Raji (cell line): ENCODE measurements around the gene NUAK1.

ENCODE experiments used
- POLR2A ChIP-seq: IDR thresholded peaks from 2 replicates; pipeline ENCODE4 v1.6.1; 2011; ENCODE audit warnings: low read depth, low read length, control low read depth; ENCODE audit not compliant: insufficient read depth

Gene NUAK1

DNA sequence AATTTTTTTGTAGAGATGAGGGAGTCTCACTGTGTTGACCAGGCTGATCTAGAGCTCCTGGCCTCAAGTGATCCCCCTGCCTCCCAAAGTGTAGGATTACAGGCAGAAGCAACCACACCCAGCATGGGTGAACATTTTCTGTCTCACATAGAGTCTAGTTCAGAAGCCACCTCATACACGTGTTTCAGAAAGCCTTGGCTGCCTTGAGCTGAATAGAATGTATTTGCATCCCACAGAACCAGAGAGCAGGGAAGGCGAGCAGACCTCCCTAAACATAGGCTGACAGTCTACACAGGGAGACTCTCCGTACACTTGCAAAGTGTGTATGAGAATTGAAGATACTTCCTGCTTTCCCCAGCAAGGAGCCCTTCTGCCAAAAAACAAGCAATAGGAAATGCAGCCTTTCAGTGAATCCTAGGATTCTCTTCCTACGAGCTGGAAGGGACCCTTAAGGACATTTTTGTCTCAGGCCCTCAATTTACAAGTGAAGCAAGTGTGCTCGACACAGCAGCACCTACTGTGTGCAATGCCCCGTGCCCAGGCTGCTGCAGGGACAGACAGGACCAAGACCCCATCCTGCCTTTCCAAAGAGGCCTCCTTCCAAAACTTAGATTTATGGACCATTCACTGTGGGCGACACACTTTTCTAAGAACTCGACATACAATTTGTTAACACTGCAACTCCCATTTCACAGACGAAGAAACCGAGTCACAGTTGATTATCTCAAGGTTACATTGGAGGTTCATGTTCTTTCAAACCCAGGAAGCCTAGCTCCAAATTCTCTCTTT, 11.2 kb downstream of the NUAK1 start:
- TF ChIP-seq POLR2A: no peak

DNA sequence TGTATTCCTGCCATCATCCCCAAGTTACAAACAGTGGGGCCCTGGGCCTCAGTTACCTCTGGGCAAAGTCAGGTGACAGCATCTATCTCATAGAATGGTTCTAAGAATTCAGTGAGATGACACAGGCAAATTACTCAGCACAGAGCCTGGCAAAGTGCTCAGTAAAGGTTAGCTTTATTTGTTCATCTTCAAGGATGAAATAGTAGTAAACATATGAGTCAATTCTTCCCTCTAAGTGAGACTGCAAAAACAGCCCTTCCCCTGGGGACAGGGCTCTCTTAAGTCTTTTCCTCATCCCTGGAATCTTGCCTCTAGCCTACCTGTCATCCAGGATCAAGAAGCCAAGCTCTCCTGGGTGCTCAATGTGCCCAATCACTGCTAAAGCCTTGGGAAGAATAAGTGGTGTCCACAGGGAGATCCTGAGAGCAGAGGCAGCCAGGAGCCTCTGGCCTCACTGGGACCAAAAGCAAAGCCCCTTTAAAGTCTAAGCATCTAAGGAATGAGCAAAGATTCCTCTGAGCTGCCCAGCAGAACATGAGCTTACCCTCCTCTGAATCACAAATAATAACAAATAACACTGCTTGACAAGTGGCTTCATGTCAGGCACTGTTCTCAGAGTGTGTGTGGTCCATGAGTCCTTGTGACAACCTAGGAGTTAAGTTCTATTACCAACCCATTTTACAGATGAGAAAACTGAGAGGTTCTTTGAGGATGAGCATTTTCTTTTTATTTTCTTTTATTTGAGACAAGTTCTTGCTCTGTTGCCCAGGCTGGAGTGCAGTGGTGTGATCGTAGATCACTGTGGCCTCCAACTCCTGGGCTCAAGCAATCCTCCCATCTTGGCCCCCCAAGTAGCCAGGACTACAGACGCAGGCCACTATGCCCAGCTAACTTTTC, 12.1 kb downstream of the NUAK1 start:
- TF ChIP-seq POLR2A: no peak

DNA sequence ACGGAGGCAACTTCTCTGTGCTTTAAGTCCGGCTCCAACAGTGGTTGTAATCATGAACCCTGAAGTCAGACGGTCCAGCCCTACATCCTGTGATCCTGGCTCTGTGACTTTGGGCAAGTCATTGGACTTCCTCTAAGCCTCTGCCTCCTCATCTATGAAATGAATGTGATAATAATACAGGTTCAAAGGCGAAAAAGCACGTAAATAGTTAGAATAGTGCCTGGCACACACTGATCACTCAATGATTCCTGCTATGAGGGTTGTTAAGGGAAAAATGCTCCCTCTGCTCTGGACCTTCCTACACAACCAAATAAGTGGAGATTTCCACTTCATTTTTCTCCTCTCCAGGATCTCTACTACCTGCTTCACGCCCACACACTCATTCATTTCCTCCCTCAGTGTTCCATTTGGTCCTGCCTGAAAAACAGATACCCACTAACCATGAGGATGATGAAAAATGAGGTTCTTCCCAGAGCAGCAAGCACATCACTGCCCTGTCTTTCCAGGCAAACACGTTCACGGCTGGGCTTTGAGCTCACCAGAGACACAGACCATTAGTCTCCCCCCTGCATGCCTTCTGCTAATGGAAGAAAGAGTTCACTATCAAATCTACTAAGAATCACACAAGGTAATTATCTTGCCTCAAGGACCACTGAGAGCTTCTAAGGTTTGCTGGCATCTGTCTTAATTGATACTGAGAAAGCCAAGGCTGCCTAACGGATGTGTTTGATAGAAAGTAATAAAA, 13.2 kb downstream of the NUAK1 start:
- no peak for TF ChIP-seq POLR2A

GRCh38 chr12:106123551-106124081, 15.1 kb downstream of the NUAK1 start:
- TF ChIP-seq POLR2A: no peak

DNA sequence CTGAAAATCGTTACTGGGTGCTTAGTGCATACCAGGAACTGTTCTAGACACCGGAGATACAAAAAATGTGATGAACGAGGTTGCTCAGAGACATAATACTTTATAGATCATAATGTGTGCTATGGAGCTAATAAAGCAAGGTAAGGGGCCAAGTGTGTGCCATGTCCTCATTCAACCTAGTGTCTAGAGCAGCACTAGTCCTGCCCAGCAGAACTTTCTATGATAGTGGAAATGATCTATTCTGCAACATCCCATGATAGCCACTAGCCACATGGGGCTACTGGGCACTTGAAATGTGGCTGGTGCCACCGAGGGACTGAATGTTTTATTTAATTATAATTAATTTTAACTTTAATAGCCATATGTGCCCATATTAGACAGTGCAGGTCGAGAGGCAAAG, 15.6 kb downstream of the NUAK1 start:
- no peak for TF ChIP-seq POLR2A

GRCh38 chr12:106122004-106122403, 16.8 kb downstream of the NUAK1 start:
- TF ChIP-seq POLR2A: no peak

GRCh38 chr12:106120519-106121105, 18.1 kb downstream of the NUAK1 start:
- TF ChIP-seq POLR2A: no peak

- no peak for TF ChIP-seq POLR2A
These were observed 19.5 kb downstream of the NUAK1 start for GRCh38 chr12:106119301-106119700.

- no peak for TF ChIP-seq POLR2A
These were observed 20.2 kb downstream of the NUAK1 start for GRCh38 chr12:106118381-106119130.

DNA sequence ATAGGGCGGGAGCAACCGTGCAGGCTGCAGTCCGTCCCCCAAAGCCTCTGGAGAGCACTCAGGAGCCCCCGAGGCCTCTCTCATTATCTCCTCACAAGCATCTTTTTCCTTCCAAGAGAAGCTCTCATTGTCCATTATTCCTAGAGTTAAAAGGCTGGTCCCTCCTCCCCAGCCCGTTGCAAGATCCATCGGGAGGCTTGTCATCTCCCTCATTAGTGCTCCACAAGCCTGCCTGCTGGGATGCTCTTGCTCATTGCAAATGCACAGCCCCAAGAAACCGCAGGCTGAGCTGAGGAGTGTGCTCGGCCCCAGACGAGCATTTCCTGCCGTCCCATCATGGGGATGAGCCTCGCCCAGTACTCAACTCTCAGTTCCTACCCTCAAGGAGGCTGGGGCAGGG, 23.3 kb downstream of the NUAK1 start:
- no peak for TF ChIP-seq POLR2A

DNA sequence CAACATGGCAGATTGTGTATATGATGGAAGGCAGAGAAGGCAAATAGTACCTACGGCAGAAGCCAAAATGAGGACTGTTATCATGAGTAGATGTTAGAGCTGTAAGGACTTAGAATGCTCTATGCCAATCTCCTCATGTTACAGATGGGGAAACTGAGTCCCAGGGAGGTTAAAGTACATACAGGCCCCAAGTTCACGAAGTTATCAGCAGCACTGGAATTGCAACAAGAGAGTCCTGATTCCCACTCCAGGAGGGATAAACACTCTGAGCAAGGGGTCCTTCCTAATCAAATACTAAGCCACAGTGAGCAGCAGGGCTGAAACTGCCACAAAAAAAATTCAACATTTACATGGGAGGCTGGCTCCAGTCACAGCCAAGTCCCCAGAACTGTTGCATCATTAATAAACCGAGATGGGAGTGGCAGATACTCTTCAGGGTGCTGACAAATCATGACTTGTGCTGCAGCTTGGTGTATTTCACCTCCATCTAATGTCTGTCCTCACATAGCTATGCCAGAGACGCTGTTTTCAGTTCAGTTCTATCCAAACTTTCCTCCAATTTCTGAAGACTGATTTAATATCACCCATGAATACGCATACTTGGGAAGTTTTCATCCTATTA, 24.2 kb downstream of the NUAK1 start:
- no peak for TF ChIP-seq POLR2A

DNA sequence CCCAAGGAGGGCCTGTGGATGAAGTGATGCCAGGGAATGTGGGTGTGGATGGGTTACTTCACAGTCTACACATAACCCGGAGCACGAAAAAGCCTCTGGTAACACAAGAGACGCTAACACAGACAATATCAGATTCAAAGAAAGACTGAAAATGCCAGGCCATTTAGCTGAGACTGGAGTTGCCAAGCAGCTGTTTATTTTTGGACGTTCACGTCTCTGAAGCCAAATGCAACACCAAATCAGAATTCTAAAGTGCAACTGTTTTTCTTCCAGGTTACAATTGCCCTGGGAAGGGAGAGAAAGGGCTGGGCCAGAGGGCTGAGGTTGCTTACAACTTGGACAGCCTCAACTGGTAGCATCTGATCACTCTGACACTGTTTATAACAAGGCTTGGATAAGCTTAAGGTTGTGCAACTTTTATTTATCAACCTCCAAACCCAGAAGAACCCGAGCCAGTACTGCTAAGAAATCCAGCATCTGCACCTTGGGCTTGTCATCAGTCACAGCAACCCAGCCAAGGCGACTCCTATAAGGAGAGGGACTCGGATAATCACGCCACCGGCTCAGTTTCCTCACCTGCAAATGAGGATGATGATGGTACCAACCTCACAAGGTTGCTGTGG, 24.8 kb downstream of the NUAK1 start:
- no peak for TF ChIP-seq POLR2A

- TF ChIP-seq POLR2A: no peak
These were observed 25.3 kb downstream of the NUAK1 start for GRCh38 chr12:106113446-106113823.
